Fibroblast of villous mesenchyme (primary cell): Measurements from ENCODE around the gene SLC36A3. TPM values are rescaled to one million over a fixed set of nuclear protein-coding genes. Genes with fewer than 3 reads are reported as not detected.
A peak's percentile ranks its signal among the peaks of the same experiment; 100 is the strongest.

Source experiments
- DNase-seq: peaks from one replicate; pipeline ENCODE4 v3.0.0-alpha.2; 2010; ENCODE audit warnings: low read depth
- H3K4me3 ChIP-seq: 2 replicates; pipeline ENCODE4 v1.5.1; 2011; ENCODE audit warnings: low read depth, mild to moderate bottlenecking, low read length
- total RNA-seq: library from RNA; depleted of rRNA; stranded (reverse); fragments of >200 nt; gene quantifications from 2 replicates; pipeline ENCODE4 v1.2.3, GENCODE V29; 2012
- TF ChIP-seq, protein P1 (sequence below): IDR thresholded peaks from 2 replicates; pipeline ENCODE4 v1.5.1; 2012; ENCODE audit warnings: low read depth, mild to moderate bottlenecking, low read length; ENCODE audit not compliant: insufficient read depth

The SLC36A3 gene
- total RNA-seq, 1 donor: not detected

DNA sequence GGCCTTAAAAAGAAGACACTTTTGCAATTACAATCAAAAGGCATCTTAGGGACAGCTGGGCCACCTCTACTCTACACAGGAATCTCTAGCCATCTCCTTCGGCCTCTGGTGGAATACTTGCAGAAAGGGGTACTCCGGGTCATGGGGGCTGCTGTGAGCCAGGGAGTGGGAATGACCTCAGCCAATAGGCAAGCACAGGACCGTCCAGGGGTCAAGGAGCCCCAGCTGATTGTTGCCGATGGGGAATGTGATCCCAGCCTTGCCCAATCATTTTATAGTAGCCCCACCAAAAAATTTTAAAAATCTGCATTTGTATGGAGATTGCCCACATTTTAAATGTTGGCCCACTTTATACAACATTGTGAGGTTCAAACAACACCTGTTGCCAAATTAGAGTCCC, 16.9 kb upstream of the SLC36A3 start:
- TF ChIP-seq, protein P1, sequence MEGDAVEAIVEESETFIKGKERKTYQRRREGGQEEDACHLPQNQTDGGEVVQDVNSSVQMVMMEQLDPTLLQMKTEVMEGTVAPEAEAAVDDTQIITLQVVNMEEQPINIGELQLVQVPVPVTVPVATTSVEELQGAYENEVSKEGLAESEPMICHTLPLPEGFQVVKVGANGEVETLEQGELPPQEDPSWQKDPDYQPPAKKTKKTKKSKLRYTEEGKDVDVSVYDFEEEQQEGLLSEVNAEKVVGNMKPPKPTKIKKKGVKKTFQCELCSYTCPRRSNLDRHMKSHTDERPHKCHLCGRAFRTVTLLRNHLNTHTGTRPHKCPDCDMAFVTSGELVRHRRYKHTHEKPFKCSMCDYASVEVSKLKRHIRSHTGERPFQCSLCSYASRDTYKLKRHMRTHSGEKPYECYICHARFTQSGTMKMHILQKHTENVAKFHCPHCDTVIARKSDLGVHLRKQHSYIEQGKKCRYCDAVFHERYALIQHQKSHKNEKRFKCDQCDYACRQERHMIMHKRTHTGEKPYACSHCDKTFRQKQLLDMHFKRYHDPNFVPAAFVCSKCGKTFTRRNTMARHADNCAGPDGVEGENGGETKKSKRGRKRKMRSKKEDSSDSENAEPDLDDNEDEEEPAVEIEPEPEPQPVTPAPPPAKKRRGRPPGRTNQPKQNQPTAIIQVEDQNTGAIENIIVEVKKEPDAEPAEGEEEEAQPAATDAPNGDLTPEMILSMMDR: no peak
- no peak overlapping the region for H3K4me3 ChIP-seq
- DNase-seq: no peak

DNA sequence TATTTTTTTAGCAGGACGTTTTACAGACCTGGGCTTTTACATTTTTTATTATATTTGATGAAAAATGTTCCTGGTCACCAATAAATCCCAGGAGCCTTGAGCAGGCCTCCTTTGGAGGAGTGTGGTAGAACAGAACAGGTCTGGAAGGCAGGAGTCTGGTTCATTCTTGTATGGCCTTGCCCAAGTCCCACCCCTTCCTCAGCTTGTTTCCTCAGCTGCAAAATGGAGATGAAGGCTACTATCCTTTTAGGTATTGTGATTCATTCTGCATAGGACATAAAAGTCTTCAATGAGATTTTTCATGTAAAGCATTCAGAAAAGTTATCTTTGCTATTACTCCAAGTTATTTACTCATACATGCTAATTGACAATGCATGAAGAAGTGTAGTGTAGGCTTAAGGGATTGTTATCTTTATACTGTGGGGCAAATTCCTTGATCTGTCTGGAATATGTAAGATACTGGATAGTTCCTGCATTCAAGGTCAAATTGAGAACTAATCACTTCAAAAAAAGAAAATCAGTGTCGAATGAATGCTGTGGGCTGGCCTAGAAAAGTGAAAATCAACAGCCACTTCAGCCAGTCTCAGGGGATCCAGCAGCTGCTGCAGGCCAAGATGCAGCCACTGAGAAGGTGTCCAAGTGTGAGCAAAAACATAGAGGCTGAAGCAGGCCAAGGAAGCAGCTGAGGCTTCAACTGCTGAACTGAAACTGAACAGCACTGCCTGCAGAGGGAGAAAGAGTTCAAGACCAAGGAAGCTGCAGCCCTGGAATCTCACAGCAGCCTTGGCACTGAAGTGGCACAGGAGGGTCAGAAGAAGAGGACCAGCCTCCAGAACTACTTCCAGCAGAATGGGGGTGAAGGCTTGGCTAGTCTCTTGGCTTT, 15.5 kb upstream of the SLC36A3 start:
- DNase-seq: peak; percentile 14
- TF ChIP-seq, protein P1: peak; percentile 38
- no peak overlapping the region for H3K4me3 ChIP-seq

DNA sequence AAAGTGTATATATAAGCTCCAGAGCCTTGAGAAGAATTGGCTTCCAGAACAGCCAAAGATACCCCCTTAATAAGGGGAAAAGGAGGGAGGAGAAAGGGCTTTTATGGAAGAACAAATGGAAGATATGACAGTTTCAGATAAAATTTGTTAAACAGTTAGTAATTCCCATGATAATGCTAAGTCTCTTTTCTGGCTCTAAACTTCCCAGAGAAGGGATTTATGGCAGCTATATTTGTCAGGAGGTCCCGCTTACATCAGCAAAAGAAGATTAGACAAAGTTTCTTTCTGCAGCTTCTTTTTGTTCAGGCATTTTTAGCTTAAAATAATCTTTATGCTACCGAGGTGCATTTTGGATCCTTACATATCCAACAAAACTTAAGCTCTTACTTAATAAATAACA, 14.3 kb upstream of the SLC36A3 start:
- DNase-seq: no peak
- no peak overlapping the region for H3K4me3 ChIP-seq
- TF ChIP-seq, protein P1: no peak

DNA sequence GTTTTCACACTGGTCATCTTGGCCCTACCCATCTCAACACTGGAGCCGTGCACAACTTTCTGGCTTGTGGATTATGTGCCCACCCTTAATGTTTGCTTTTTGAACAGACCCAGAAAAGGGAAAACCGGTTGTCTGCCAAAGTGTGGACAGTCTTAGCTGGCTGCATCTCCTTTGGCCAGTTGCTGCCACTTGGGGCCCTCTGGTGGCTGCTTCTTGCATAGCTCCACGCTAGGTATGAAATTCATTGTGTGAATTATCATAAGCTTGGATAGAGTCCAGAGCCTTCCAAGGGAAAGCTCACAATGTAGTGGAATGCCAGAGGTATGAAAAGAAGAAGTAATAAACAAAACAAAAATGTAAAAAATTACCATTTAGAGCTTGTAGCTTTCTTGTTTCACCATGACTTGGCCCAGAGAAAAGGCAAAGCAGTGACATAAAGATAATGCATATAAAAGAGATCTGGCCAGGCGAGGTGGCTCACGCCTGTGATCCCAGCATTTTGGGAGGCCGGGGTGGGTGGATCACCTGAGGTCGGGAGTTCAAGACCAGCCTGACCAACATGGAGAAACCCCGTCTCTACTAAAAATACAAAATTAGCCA, 12.5 kb upstream of the SLC36A3 start:
- TF ChIP-seq, protein P1: peak; percentile 98
- peak; percentile 64 for DNase-seq
- H3K4me3 ChIP-seq: no peak overlapping the region

DNA sequence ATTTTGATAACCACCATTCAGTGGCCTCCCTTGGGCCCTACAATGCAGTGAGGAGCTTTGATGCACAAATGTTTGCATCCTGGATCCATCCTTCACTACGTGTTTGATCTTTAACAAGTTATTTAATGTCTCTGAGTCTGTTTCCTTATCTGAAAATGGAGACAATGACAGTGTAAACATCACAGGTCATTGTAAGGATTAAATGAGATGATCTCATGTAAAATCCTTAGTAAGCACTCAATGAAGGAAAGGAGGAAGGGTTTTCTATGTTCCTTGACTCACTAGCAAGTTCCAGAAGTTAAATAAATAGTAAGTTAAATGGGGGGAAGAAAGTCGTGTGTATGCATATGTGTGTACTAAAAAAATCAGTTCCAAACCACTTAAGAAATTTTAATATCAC, 9.8 kb upstream of the SLC36A3 start:
- TF ChIP-seq, protein P1: no peak
- DNase-seq: no peak
- no peak overlapping the region for H3K4me3 ChIP-seq

DNA sequence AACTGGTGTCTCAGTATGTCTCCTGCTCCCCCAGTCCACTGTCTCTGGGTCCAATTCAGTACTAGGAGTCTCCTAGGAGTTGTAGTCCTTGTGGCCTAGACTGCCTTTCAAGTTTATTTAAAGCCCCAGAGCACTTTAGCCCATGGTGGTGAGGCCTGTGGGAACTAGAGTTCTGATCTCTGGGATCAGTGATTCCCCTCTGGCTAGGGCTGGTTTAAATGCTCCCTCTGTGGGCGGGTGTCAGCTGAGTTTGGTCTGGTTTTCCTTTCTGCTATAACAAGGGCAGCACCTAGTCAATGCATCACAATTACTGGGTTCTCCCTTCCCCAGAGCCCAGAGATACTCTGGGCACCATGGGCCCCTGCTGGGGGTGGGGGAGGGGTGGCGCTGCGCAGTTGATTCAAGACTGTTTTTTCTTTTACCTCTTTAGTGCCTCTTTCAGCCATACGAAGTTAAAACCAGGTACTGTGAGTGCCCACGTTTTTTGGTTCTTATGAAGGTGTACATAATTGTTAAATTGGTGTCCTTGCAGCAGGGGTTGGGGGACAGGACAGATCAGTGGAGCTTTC, 9.3 kb upstream of the SLC36A3 start:
- H3K4me3 ChIP-seq: no peak overlapping the region
- DNase-seq: no peak
- TF ChIP-seq, protein P1: no peak
